Natural killer cell (primary cell): ENCODE results near the gene CPPED1. TPM values are rescaled to one million over a fixed set of nuclear protein-coding genes. Genes with fewer than 3 reads are reported as not detected.

Experiments used
- ATAC-seq, 3 donors: fragments of 150-1000 bp in 2 of 3; fragments of 200-7000 bp in 1 of 3; cut with Tn5 transposase; 1 replicate in 1 of 3; 2 replicates in 2 of 3; pipeline ENCODE4 v1.10.0; 2021; ENCODE audit warnings: mild to moderate bottlenecking in 2 of 3, moderate library complexity in 2 of 3
- DNase-seq, 2 donors: peaks; one replicate each; pipeline versions ENCODE4 v3.0.0 to v3.0.0-alpha.2; 2013 to 2021; ENCODE audit warnings: mixed read lengths in 1 of 2
- H3K27ac ChIP-seq: one replicate; pipeline ENCODE4 v1.5.1; 2013; ENCODE audit warnings: mild to moderate bottlenecking, low read length
- H3K27me3 ChIP-seq: one replicate; pipeline ENCODE4 v1.6.1; 2013; ENCODE audit warnings: low read length; ENCODE audit not compliant: control insufficient read depth, insufficient read depth
- H3K36me3 ChIP-seq: one replicate; pipeline ENCODE4 v1.6.1; 2013; ENCODE audit warnings: low read length; ENCODE audit not compliant: control insufficient read depth, insufficient read depth
- H3K4me1 ChIP-seq: one replicate; pipeline ENCODE4 v1.6.1; 2013; ENCODE audit warnings: low read length; ENCODE audit not compliant: control insufficient read depth, insufficient read depth
- H3K4me3 ChIP-seq: one replicate; pipeline ENCODE4 v1.5.1; 2013; ENCODE audit warnings: low read length
- H3K9me3 ChIP-seq: one replicate; pipeline ENCODE4 v1.6.1; 2013; ENCODE audit warnings: low read length; ENCODE audit not compliant: control insufficient read depth, insufficient read depth
- H3K27ac Mint-ChIP-seq, 2 donors: one replicate each; pipeline ENCODE4 v1.8.0; 2022; ENCODE audit warnings: mild to moderate bottlenecking in 2 of 2, mixed read lengths in 2 of 2, moderate library complexity in 1 of 2
- H3K27me3 Mint-ChIP-seq, 2 donors: one replicate each; pipeline ENCODE4 v1.8.0; 2022; ENCODE audit warnings: low read depth in 2 of 2, mixed read lengths in 2 of 2
- H3K36me3 Mint-ChIP-seq: one replicate; pipeline ENCODE4 v1.8.0; 2022; ENCODE audit warnings: mixed read lengths
- H3K4me1 Mint-ChIP-seq, 2 donors: one replicate each; pipeline ENCODE4 v1.8.0; 2022; ENCODE audit warnings: mixed read lengths in 2 of 2
- H3K4me3 Mint-ChIP-seq: one replicate; pipeline ENCODE4 v1.8.0; 2022; ENCODE audit warnings: mild to moderate bottlenecking, moderate library complexity, mixed read lengths
- H3K9me3 Mint-ChIP-seq, 2 donors: one replicate each; pipeline ENCODE4 v1.8.0; 2022; ENCODE audit warnings: mixed read lengths in 2 of 2
- whole genome bisulfite sequencing: methylation state at CpG from one replicate; pipeline ENCODE4 v1.1.7; 2013; ENCODE audit warnings: missing lambda C conversion rate; ENCODE audit not compliant: insufficient coverage; 5-methylcytosine and 5-hydroxymethylcytosine counted together
- intact Hi-C: fragments of 100-400 bp; cut with micrococcal nuclease; formaldehyde crosslinking; loops from one replicate; pipeline ENCODE4 v1.14.2; 2022
- total RNA-seq, 4 donors: library from RNA; stranded (reverse); fragments of 120-200 nt in 1 of 4; gene quantifications; one replicate each; pipeline versions ENCODE4 v1.2.3 to v1.2.4, GENCODE V29; 2013 to 2022
- TF ChIP-seq, protein P1 (sequence below): fragments of 200-600 bp; IDR thresholded peaks from one replicate; pipeline ENCODE4 v1.8.0; 2022; ENCODE audit warnings: antibody characterized with exemption

The CPPED1 gene
- total RNA-seq, 3 donors from 2014 or later (not counting 1 experiment from before 2014, with no cell fraction given), result 10.3 to 18.3 (median 16.4) TPM

DNA sequence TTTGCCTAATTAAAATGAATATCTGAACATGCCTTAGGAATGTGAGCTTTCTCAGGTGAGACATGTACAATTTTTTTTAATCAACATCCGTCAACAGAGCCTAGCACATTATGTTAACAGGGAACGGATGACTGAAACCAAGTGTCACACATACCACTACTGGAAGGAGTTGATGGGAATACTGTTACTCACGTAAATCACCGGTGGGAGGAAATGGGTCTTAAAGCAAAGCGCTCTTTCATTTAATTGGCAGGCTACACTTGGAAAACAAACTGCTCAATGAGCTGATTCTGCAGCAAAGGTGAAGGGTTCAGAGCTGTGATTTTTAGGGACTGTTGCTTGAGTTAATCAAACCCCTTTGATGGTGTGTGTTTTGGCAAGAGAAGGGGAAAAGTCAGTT is 4.8 kb downstream of the CPPED1 start:
- Histone ChIP-seq H3K4me3 (no peak overlapping the region), H3K36me3 (no peaks in the 10 kb centered on the region), H3K27me3 (no peaks in the 10 kb centered on the region), H3K9me3 (no peaks in the 10 kb centered on the region), H3K4me1 (peaks cover 15% of the 10 kb centered on the region), H3K27ac (no peak overlapping the region)
- H3K4me3 Mint-ChIP-seq, result no peak overlapping the region
- 96% methylated on average over 4 of the region's 5 CpGs for WGBS
- no peak for DNase-seq
- TF ChIP-seq, protein P1, sequence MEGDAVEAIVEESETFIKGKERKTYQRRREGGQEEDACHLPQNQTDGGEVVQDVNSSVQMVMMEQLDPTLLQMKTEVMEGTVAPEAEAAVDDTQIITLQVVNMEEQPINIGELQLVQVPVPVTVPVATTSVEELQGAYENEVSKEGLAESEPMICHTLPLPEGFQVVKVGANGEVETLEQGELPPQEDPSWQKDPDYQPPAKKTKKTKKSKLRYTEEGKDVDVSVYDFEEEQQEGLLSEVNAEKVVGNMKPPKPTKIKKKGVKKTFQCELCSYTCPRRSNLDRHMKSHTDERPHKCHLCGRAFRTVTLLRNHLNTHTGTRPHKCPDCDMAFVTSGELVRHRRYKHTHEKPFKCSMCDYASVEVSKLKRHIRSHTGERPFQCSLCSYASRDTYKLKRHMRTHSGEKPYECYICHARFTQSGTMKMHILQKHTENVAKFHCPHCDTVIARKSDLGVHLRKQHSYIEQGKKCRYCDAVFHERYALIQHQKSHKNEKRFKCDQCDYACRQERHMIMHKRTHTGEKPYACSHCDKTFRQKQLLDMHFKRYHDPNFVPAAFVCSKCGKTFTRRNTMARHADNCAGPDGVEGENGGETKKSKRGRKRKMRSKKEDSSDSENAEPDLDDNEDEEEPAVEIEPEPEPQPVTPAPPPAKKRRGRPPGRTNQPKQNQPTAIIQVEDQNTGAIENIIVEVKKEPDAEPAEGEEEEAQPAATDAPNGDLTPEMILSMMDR, result no peak
- H3K36me3 Mint-ChIP-seq, result no peaks in the 10 kb centered on the region
- H3K27me3 Mint-ChIP-seq, result no peaks in the 10 kb centered on the region
- ATAC-seq, result no peak
- H3K4me1 Mint-ChIP-seq, result peaks cover 19% of the 10 kb centered on the region in 2 donors
- intact Hi-C loops, result no loop called here
- H3K9me3 Mint-ChIP-seq, result no peaks in the 10 kb centered on the region
- no peak overlapping the region for H3K27ac Mint-ChIP-seq

DNA sequence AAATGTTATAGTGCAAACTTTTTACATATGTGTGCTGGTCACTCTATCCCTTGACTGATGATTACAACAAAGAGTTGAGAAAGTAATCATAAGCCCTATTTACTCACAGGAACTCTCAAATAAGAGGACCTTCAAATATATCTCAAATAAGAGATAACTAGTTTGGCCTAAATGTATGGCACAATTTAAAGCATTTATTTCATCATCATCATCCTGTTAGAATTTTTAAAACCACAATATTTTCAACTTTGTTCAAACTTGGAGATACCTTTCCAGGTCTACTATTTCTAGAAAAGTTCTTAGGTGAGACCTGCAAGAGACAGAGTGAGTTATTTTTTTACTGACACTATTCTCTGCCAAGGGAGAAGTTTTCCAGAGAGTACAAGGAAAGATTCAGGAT is 5.5 kb downstream of the CPPED1 start:
- no peak overlapping the region for H3K4me3 Mint-ChIP-seq
- TF ChIP-seq, protein P1, result no peak
- H3K27me3 ChIP-seq, result no peaks in the 10 kb centered on the region
- H3K4me1 ChIP-seq, result peaks cover 13% of the 10 kb centered on the region
- H3K9me3 Mint-ChIP-seq, result no peaks in the 10 kb centered on the region
- DNase-seq (no peak), ATAC-seq (no peak)
- no peaks in the 10 kb centered on the region for H3K36me3 ChIP-seq
- no peaks in the 10 kb centered on the region for H3K9me3 ChIP-seq
- intact Hi-C loops, result no loop called here
- H3K36me3 Mint-ChIP-seq, result no peaks in the 10 kb centered on the region
- H3K4me3 ChIP-seq, result no peak overlapping the region
- no peaks in the 10 kb centered on the region for H3K27me3 Mint-ChIP-seq
- peaks cover 16 to 17% of the 10 kb centered on the region in 2 donors for H3K4me1 Mint-ChIP-seq
- no peak overlapping the region for H3K27ac Mint-ChIP-seq
- no peak overlapping the region for H3K27ac ChIP-seq

DNA sequence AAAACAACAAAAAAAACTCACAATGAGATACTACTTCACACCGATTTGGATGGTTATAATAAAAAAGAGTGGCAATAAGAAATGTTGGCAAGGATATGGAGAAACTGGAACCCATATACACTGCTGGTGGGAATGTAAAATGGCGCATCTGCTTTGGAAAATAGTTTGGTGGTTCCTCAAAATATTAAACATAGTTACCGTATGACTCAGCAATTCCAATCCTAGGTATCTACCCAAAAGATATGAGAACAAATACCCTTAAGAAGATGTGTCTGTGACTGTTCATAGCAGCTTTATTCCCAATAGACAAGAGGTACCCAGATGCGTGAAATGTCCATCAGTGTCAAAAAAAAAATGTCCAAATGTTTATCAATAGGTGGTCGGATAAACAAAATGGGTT is 7.2 kb downstream of the CPPED1 start:
- no peaks in the 10 kb centered on the region for H3K27me3 ChIP-seq
- Mint-ChIP-seq H3K9me3 (no peaks in the 10 kb centered on the region), H3K36me3 (no peaks in the 10 kb centered on the region), H3K4me1 (peaks cover 3 to 9% of the 10 kb centered on the region in 2 donors), H3K27me3 (no peaks in the 10 kb centered on the region), H3K4me3 (no peak overlapping the region), H3K27ac (no peak overlapping the region)
- 100% methylated on average over 3 of the region's 5 CpGs for WGBS
- H3K9me3 ChIP-seq, result no peaks in the 10 kb centered on the region
- no peaks in the 10 kb centered on the region for H3K4me1 ChIP-seq
- H3K4me3 ChIP-seq, result no peak overlapping the region
- H3K27ac ChIP-seq, result no peak overlapping the region
- no peak for DNase-seq
- no peaks in the 10 kb centered on the region for H3K36me3 ChIP-seq
- intact Hi-C loops, result no loop called here
- ATAC-seq, result no peak
- TF ChIP-seq, protein P1, result no peak
